WTC11 (cell line): ENCODE measurements around the gene DGKQ. TPM values are rescaled to one million over a fixed set of nuclear protein-coding genes. Genes with fewer than 3 reads are reported as not detected.

Experiments
- ATAC-seq: fragments of 200-7000 bp; cut with Tn5 transposase; 2 replicates; pipeline ENCODE4 v1.10.0; 2021; ENCODE audit warnings: mild to moderate bottlenecking, moderate library complexity
- CTCF ChIA-PET: fragments of 300-600 bp; sonication (Branson Sonifier 250); formaldehyde crosslinking; loops from one replicate; lab custom pipeline; 2021; ENCODE audit warnings: antibody characterized with exemption; lab: Charles Lee
- POLR2A ChIA-PET: fragments of 350-600 bp; sonication (Branson Sonifier 250); formaldehyde crosslinking; loops from one replicate; lab custom pipeline; 2021; ENCODE audit warnings: antibody characterized with exemption; lab: Charles Lee
- DNase-seq: peaks from one replicate; pipeline ENCODE4 v3.0.0; 2021; ENCODE audit warnings: low spot score
- H3K27ac Mint-ChIP-seq: 2 replicates; pipeline ENCODE4 v1.8.0; 2021; ENCODE audit warnings: mixed read lengths
- H3K27me3 Mint-ChIP-seq: 2 replicates; pipeline ENCODE4 v1.8.0; 2021; ENCODE audit warnings: low read depth, mild to moderate bottlenecking, moderate library complexity, mixed read lengths
- H3K36me3 Mint-ChIP-seq: 2 replicates; pipeline ENCODE4 v1.8.0; 2021; ENCODE audit warnings: mixed read lengths
- H3K4me1 Mint-ChIP-seq: 2 replicates; pipeline ENCODE4 v1.8.0; 2022; ENCODE audit warnings: mixed read lengths
- H3K4me3 Mint-ChIP-seq: 2 replicates; pipeline ENCODE4 v1.8.0; 2021; ENCODE audit warnings: mild to moderate bottlenecking, moderate library complexity, mixed read lengths
- H3K9me3 Mint-ChIP-seq: 2 replicates; pipeline ENCODE4 v1.8.0; 2021; ENCODE audit warnings: mixed read lengths
- E2F1 ChIP-seq: sonication (generic); formaldehyde crosslinking; IDR thresholded peaks from 2 replicates; pipeline ENCODE4 v1.8.0; 2022; ENCODE audit warnings: mild to moderate bottlenecking, missing genetic modification reagents
- ESRRA ChIP-seq: sonication (generic); formaldehyde crosslinking; IDR thresholded peaks from 2 replicates; pipeline ENCODE4 v1.8.1; 2022; ENCODE audit warnings: mild to moderate bottlenecking, missing genetic modification reagents, borderline replicate concordance
- GABPB1 ChIP-seq: sonication (generic); formaldehyde crosslinking; IDR thresholded peaks from 2 replicates; pipeline ENCODE4 v1.8.1; 2023; ENCODE audit warnings: mild to moderate bottlenecking, missing genetic modification reagents
- IRF1 ChIP-seq: sonication (generic); formaldehyde crosslinking; IDR thresholded peaks from 2 replicates; pipeline ENCODE4 v1.8.0; 2023; ENCODE audit warnings: missing genetic modification reagents
- JAZF1 ChIP-seq: fragments of 250-450 bp; sonication (Bioruptor Pico); IDR thresholded peaks from 2 replicates; pipeline ENCODE4 v1.9.0; 2021; ENCODE audit warnings: moderate library complexity, mild to moderate bottlenecking, inconsistent platforms
- JUN ChIP-seq: sonication (generic); formaldehyde crosslinking; IDR thresholded peaks from 2 replicates; pipeline ENCODE4 v1.8.0; 2023; ENCODE audit warnings: mild to moderate bottlenecking, missing genetic modification reagents
- KAT7 ChIP-seq: sonication (generic); formaldehyde crosslinking; IDR thresholded peaks from 2 replicates; pipeline ENCODE4 v1.8.1; 2023; ENCODE audit warnings: missing genetic modification reagents, mild to moderate bottlenecking, borderline replicate concordance
- MYBL2 ChIP-seq: sonication (generic); formaldehyde crosslinking; IDR thresholded peaks from 2 replicates; pipeline ENCODE4 v1.8.1; 2023; ENCODE audit warnings: mild to moderate bottlenecking, moderate library complexity, missing genetic modification reagents
- NR3C1 ChIP-seq: sonication (generic); formaldehyde crosslinking; conservative IDR thresholded peaks from 2 replicates; pipeline ENCODE4 v1.8.1; 2023; ENCODE audit warnings: low read depth, mild to moderate bottlenecking, missing genetic modification reagents
- TEAD1 ChIP-seq: sonication (generic); formaldehyde crosslinking; IDR thresholded peaks from 2 replicates; pipeline ENCODE4 v1.8.0; 2022; ENCODE audit warnings: mild to moderate bottlenecking, missing genetic modification reagents
- ZBTB21 ChIP-seq: sonication (generic); formaldehyde crosslinking; IDR thresholded peaks from 2 replicates; pipeline ENCODE4 v1.8.1; 2023; ENCODE audit warnings: mild to moderate bottlenecking, missing genetic modification reagents, borderline replicate concordance
- ZBTB43 ChIP-seq: sonication (generic); formaldehyde crosslinking; IDR thresholded peaks from 2 replicates; pipeline ENCODE4 v1.8.1; 2023; ENCODE audit warnings: mild to moderate bottlenecking, missing genetic modification reagents
- ZNF121 ChIP-seq: sonication (generic); formaldehyde crosslinking; IDR thresholded peaks from 2 replicates; pipeline ENCODE4 v1.8.0; 2023; ENCODE audit warnings: missing genetic modification reagents
- ZNF532 ChIP-seq: fragments of 250-450 bp; sonication (Bioruptor Pico); IDR thresholded peaks from 2 replicates; pipeline ENCODE4 v1.9.0; 2021; ENCODE audit warnings: mild to moderate bottlenecking, borderline replicate concordance
- total RNA-seq: library from RNA; stranded (reverse); gene quantifications from 3 replicates; pipeline ENCODE4 v1.2.3, GENCODE V29; 2021
- TF ChIP-seq, protein P1 (sequence below): sonication (generic); formaldehyde crosslinking; IDR thresholded peaks from 2 replicates; pipeline ENCODE4 v1.8.1; 2022; ENCODE audit warnings: missing genetic modification reagents, borderline replicate concordance

Gene DGKQ
- total RNA-seq, 1 experiment from 2014 or later = 19.3 TPM

- DNase-seq (no peak), ATAC-seq (no peak)
- POLR2A ChIA-PET = interaction anchor here (1.5 kb wide), 1 partner anchor 13 kb away, joined by 4 read pairs; no protein-coding TSS in a partner anchor
- peaks cover 18% of the 10 kb centered on the region for H3K27me3 Mint-ChIP-seq
- no peak overlapping the region for H3K27ac Mint-ChIP-seq
- H3K36me3 Mint-ChIP-seq = no peaks in the 10 kb centered on the region
- TF ChIP-seq ZNF532 = no peak
- no peak for TF ChIP-seq KAT7
- TF ChIP-seq E2F1 (CRISPR knock-in tag) = no peak
- TF ChIP-seq ESRRA = no peak
- TF ChIP-seq IRF1 = no peak
- TF ChIP-seq GABPB1 (CRISPR knock-in tag) = no peak
- no peak for TF ChIP-seq NR3C1 (CRISPR knock-in tag)
- no peak for TF ChIP-seq ZBTB43 (CRISPR knock-in tag)
- TF ChIP-seq TEAD1 = no peak
- no peak for TF ChIP-seq ZNF121 (CRISPR knock-in tag)
- no peak for TF ChIP-seq ZBTB21 (CRISPR knock-in tag)
- TF ChIP-seq, protein P1, sequence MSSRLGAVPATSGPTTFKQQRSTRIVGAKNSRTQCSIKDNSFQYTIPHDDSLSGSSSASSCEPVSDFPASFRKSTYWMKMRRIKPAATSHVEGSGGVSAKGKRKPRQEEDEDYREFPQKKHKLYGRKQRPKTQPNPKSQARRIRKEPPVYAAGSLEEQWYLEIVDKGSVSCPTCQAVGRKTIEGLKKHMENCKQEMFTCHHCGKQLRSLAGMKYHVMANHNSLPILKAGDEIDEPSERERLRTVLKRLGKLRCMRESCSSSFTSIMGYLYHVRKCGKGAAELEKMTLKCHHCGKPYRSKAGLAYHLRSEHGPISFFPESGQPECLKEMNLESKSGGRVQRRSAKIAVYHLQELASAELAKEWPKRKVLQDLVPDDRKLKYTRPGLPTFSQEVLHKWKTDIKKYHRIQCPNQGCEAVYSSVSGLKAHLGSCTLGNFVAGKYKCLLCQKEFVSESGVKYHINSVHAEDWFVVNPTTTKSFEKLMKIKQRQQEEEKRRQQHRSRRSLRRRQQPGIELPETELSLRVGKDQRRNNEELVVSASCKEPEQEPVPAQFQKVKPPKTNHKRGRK (CRISPR knock-in tag) = no peak
- no peak for TF ChIP-seq JAZF1 (CRISPR knock-in tag)
- no peak for TF ChIP-seq MYBL2 (CRISPR knock-in tag)
- no peak for TF ChIP-seq JUN (CRISPR knock-in tag)
- CTCF ChIA-PET = interaction anchor here (0.6 kb wide), 1 partner anchor 162 kb away, joined by 3 read pairs; no protein-coding TSS in a partner anchor
- no peak overlapping the region for H3K4me3 Mint-ChIP-seq
- H3K4me1 Mint-ChIP-seq = peaks cover 12% of the 10 kb centered on the region
- no peaks in the 10 kb centered on the region for H3K9me3 Mint-ChIP-seq
These were observed 15.7 kb upstream of the DGKQ start for GRCh38 chr4:988726-989721.
